ENCODE results near the gene IFNGR1.

IFNGR1 gene

GRCh38 chr6:137175868-137176245 lies 43.3 kb downstream of the IFNGR1 start:
- DNase-seq (ENCODE audit: low spot score): no peak

GRCh38 chr6:137175157-137175867 lies 43.9 kb downstream of the IFNGR1 start:
- DNase-seq (ENCODE audit: low spot score): no peak

DNA sequence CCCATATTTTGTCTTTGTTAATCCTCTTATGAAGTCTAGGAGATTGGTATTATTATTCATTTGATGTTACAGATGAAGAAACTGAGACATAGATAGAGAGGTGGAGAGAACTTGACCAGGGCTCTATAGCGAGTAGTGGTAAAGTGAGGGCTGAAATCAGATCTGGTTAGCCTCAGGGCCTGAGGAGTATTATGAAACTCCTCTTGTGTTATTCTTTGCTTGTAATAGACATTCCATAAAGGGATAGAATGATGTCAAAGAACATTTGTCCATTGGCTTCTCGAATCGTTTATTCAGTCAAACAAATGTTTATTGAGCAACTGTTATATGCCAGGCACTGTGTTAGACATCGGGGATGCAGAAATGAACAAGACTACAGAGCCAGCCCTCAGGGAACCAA lies 45.7 kb downstream of the IFNGR1 start, which contains the start of gene IL22RA2:
IL22RA2 (minus strand) TSS at position 144 of the 400 bp plus-strand sequence. CDS start 11,895 bp downstream, outside the sequence.
- no peak for DNase-seq (ENCODE audit: low spot score)

DNA sequence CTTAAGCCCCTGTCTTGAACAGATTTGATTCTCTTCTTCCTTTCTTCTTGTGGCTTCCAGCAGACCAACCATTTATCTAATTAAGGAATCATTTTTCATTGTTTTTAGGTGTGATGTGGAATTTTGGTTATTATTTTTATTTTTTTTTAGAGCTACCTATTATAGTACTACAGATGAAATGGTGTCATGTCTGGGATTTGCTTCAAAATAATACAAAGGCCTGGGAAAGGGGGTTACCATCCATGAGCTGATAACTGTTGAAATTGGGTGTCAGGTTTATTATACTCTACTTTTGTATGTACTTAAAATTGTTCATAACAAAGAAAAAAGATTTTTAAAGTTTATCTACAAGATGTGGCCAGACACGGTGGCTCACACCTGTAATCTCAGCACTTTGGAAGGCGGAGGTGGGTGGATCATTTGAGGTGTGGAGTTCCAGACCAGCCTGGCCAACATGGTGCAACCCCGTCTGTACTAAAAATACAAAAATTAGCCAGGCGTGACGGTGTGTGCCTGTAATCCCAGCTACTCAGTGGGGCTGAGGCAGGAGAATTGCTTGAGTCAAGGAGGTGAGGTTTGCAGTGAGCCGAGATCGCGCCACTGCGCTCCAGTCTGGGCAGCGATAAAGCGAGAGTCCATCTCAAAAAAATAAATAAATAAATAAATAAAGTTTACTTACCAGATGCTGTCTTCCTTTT lies 46.3 kb downstream of the IFNGR1 start:
- DNase-seq (ENCODE audit: low spot score): no peak

GRCh38 chr6:137171824-137172733 lies 47.1 kb downstream of the IFNGR1 start:
- DNase-seq (ENCODE audit: low spot score): no peak

- DNase-seq (ENCODE audit: low spot score): no peak
These were observed 48.2 kb downstream of the IFNGR1 start for GRCh38 chr6:137171053-137171374.

- no peak for DNase-seq (ENCODE audit: low spot score)
These were observed 48.7 kb downstream of the IFNGR1 start for GRCh38 chr6:137170266-137171052.

GRCh38 chr6:137167702-137168377 lies 51.3 kb downstream of the IFNGR1 start:
- DNase-seq (ENCODE audit: low spot score): no peak

- DNase-seq (ENCODE audit: low spot score): no peak
These were observed 52.7 kb downstream of the IFNGR1 start for GRCh38 chr6:137166247-137167098.

- no peak for DNase-seq (ENCODE audit: low spot score)
These were observed 53.6 kb downstream of the IFNGR1 start for GRCh38 chr6:137165375-137166246.

- no peak for DNase-seq (ENCODE audit: low spot score)
These were observed 55.4 kb downstream of the IFNGR1 start for GRCh38 chr6:137163732-137164318.

DNA sequence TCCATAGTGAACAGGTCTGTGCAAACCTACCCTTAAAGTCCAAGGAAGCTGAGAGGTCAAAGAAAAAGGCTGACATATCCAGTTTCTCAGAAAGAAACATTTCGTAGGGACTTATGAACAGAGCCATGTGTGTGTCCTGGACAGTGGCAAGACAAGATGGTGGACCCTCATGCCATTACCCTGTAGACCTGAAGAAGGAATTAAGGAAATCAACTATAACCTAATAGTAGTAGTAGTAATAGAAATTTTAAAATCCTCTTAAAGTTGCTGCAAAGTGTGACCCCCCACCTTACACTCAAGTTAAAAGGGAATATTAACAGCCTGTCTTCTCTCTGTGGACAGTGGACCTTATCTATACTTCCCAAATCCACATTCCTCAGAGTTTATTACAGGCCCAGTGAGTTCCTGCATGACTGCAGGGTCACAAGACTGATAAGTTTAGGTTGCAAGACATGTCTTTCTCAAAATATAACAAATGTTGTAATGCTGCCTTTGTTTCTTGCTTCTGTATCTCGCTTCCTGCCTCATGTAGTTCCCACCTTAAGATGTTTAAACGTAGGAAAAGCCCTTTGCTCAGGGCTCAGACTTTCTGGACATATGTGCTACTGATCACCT lies 56.4 kb downstream of the IFNGR1 start:
- DNase-seq (ENCODE audit: low spot score): no peak

GRCh38 chr6:137161949-137162348 lies 57.2 kb downstream of the IFNGR1 start:
- no peak for DNase-seq (ENCODE audit: low spot score)

- DNase-seq (ENCODE audit: low spot score): no peak
These were observed 58.4 kb downstream of the IFNGR1 start for GRCh38 chr6:137160763-137161162.

GRCh38 chr6:137159912-137160311 lies 59.3 kb downstream of the IFNGR1 start:
- DNase-seq (ENCODE audit: low spot score): no peak

DNA sequence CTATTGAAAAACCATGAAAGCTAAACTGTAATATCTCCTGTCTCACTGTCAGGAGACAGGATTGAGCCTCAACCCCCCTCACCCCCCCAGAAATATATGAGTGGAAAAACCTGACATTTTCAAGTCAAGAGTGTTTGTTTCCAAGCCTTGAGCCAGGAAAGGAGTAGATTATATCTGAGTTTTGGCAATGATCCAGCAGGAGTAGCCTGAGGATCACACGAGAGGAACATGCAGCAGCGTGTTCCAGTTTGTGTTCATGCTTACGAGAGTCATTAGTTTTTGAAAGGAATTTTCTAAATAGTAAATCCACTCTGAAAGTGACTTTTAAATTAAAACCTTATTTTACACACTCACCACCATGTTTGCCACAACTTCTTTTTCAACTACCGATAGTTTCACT lies 61.6 kb downstream of the IFNGR1 start:
- DNase-seq (ENCODE audit: low spot score): no peak

DNA sequence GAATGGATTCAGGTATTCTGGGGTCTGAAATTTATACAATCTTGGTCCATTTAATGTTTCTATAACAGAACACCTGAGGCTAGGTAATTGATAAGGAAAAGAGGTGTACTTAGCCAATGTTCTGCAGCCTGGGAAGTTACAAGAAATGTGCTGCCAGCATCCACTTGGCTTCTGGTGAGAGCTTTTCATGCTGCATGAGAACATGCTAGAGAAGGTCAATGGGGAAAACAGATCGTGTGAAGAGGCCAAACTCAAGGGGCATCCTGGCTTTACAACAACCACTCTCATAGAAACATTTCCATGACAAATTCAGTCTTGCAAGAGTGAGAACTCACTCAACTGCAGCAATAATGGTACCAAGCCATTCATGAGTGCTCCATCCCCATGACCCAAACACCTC lies 62.5 kb downstream of the IFNGR1 start:
- DNase-seq (ENCODE audit: low spot score): no peak

DNA sequence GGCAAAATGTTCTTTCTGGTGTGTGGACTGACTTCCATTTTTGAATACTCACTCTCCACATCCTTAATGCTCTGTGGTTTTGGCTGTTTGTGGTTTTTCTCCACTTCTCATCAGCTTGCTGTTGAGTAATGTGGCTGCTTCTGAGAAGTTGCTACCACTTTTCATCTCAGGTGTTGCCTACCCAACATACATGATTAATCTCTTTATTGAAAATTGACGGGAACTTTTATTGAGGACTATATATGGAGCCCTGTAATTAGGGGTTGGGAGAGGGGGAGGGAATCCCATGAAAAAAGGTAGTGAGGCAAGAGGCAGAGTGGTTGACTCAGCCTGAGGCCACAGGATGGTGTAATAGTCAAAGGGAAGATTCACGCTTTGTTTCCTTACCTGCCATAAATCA lies 63.4 kb downstream of the IFNGR1 start:
- DNase-seq (ENCODE audit: low spot score): no peak

DNA sequence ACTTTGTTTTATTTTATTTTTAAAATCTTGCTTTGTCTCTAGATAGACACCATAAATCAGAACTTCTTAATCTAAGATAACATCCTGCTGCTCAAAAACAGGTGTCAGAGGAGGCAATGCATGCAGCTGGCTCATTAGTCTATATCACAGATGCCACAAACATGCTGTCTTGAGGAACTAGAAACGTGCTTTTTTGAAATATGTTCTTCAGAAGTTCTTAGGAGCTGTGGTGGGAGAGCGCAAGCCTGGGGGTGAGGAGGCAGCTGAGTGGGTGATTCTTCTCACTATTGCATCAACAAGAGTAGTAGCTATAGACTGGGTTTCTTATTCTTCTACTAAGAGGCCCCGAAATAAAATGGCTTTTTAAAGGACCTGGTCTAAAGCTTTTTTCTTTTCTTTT lies 69.1 kb downstream of the IFNGR1 start:
- no peak for DNase-seq (ENCODE audit: low spot score)

Data from hematopoietic multipotent progenitor cell treated with erythropoietin and hydrocortisone succinate and interleukin-3 and kit ligand, for 17 days (in vitro differentiated cells).